ENCODE data around the gene TBL1XR1.

The TBL1XR1 gene

GRCh38 chr3:177197041-177197726, at the start of gene TBL1XR1:
Gene TBL1XR1, minus strand, starts transcription at chr3:177197482. Its CDS starts 132,505 bp downstream, at chr3:177064977.
- DNase-seq (ENCODE audit: low read depth in 2 of 2), result peak; percentile 72 to 75

DNA sequence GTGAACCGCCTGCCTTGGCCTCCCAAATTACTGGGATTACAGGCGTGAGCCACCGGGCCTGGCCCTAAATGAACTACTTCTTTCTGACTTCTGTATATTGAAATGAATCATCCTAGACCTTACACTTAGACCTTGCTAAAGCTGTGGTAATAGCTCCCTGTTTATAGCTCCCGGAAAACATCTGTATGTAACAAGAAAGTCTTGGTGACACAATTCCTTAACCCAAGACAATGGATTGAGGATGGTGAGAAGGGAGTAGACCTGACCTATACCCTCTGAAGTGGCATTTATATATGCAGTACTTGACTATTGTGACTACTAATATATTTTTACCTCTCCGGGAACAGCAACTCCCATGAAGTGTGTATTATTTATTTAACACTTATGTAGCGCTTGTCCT, 48.0 kb upstream of the TBL1XR1 start:
- no peak for DNase-seq (ENCODE audit: low read depth in 2 of 2)

DNA sequence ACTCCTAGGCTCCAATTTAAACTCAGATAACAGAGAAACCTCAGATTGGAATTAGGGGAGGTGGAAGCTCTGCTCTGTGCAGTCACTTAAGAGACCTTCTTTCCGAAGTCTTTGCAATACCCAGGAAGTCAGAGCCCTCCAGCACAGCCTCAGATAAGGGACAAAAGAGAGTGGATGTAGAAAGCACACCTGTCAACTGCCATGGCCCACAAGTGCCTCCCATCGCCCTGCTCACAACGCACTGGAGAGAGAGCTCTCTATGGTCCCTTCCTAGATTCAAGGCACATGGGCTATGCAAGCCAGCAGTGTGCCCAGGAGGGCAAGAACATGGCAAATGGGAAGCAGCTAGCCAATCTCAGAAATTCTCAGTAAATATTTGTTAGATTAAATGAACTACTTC, 47.3 kb upstream of the TBL1XR1 start:
- DNase-seq (ENCODE audit: low read depth in 2 of 2), result no peak

GRCh38 chr3:177238686-177239216, 41.5 kb upstream of the TBL1XR1 start:
- no peak for DNase-seq (ENCODE audit: low read depth in 2 of 2)

DNA sequence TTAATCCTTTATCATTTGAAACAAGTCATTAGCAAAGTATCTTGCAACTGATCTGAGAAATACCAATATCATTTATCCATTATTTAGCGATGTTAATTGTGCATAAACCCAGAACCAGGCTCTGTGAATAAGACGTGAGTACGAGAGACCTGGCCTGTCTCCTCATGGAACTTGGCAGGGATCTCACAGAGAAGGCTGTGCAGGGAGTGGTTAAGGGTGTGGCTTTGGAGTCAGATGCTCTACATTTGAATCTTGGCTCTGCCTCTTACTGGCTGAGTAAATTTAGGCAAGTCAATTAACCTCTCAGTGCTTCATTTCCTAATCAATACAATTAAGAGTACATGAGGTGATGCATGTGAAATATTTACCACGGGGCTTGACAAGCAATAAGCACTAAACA, 39.9 kb upstream of the TBL1XR1 start:
- DNase-seq (ENCODE audit: low read depth in 2 of 2), result no peak

GRCh38 chr3:177236704-177237103, 39.4 kb upstream of the TBL1XR1 start:
- DNase-seq (ENCODE audit: low read depth in 2 of 2), result no peak

DNA sequence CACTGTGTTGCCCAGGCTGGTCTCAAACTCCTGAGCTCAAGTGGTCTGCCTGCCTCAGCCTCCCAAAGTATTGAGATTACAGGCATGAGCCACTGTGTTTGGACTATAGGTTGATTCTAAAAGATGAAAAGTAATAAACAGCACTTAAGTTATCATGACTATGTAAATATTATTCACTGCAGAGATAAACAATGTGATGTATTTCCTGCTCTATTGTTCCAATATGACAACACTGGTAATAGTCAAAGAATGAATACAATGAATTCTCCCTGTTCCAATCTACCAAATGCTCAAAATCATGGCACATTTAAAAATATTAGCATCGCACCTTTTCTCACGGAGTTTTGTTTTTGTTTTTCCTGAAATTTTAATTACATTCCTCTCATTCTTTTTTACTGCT, 36.8 kb upstream of the TBL1XR1 start:
- DNase-seq (ENCODE audit: low read depth in 2 of 2), result no peak

DNA sequence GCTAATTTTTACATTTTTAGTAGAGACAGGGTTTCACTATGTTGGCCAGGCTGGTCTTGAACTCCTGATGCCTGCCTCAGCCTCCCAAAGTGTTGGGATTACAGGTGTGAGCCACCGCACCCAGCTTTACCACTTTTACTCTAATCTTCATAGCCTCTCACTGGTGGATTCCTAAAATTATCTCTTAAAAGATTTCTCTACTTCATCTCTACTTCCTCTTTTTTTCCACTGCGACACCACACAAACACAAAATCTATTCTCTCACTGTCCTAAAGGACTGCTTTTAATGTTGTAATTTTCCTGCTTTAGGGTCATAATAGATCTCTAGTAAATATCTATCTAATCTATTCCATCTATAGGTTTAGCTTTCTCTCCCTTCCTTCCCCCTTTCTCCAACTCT, 34.0 kb upstream of the TBL1XR1 start:
- DNase-seq (ENCODE audit: low read depth in 2 of 2), result no peak

DNA sequence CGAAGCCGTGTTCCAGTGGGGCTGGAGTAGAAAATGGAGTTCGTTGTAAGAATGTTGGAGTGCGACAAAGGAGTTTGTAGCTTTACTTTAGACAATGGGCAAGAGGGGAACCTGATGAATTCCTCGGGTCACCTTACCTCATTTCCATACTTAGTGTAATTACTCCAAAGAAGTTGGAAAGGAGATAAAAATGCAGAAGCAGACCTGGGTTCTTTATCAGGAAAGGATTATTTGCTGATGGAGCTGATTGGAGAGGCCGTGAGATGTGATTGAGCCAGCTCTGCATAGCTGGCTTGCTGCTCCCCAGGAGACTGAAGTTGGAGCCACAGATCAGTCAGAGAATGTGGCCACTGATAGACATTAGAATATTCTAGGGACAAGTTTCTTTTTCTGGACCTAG, 33.4 kb upstream of the TBL1XR1 start:
- DNase-seq (ENCODE audit: low read depth in 2 of 2), result no peak

DNA sequence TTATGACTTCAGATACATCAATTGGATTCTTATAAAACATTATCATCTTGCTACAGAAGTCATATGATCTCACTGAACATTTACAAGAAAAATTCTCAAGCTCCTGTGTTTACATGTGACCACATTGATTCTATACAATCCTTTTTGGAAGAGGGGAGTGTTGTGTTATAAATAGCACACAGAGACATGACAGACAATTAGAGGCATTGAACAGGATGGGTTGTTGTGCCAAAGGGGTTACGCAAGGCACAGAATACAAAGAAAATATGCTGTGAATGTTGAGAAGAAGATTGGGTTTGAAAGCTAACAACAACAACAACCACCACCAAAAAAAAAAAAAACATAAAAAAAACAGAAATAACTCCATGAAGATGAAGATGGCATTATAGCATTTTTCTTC, 32.5 kb upstream of the TBL1XR1 start:
- no peak for DNase-seq (ENCODE audit: low read depth in 2 of 2)

GRCh38 chr3:177228601-177229190, 31.4 kb upstream of the TBL1XR1 start:
- no peak for DNase-seq (ENCODE audit: low read depth in 2 of 2)

DNA sequence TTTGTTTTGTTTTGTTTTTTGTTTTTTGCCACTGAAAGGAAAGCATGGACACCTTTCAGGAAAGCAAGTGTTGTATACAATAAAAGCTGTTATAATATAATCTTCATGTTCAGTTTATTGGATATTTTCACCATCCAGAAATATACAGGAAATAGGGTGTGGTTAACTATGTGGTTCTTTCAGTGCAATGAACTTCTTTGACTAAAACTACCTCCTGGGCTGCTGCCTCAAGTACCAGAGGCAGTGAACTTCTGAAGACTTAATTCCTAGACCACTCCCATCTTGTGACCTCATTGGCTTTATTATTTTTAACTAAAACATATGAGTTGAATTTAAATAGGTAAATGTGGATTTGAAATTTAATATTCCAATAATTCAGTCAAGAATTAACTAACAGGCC, 27.1 kb upstream of the TBL1XR1 start:
- no peak for DNase-seq (ENCODE audit: low read depth in 2 of 2)

DNA sequence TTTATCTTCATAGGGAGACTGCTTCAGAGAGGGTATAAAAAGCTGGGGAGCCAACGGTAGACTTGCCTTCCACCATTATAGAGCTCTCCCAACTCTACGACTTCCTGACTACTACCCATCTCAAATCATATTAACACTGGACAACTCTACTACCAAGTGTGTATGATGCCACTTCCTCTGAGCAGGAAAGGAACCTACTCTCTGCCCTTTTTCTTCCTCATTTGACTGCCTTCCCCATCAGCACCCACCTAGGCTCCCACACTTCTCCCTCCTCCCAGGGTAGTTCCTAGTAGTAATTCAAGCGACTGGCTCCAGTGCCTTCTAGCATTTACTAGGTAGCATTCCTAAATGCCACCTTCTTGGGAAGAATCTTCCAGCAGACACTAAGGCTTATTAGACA, 24.5 kb upstream of the TBL1XR1 start:
- no peak for DNase-seq (ENCODE audit: low read depth in 2 of 2)

DNA sequence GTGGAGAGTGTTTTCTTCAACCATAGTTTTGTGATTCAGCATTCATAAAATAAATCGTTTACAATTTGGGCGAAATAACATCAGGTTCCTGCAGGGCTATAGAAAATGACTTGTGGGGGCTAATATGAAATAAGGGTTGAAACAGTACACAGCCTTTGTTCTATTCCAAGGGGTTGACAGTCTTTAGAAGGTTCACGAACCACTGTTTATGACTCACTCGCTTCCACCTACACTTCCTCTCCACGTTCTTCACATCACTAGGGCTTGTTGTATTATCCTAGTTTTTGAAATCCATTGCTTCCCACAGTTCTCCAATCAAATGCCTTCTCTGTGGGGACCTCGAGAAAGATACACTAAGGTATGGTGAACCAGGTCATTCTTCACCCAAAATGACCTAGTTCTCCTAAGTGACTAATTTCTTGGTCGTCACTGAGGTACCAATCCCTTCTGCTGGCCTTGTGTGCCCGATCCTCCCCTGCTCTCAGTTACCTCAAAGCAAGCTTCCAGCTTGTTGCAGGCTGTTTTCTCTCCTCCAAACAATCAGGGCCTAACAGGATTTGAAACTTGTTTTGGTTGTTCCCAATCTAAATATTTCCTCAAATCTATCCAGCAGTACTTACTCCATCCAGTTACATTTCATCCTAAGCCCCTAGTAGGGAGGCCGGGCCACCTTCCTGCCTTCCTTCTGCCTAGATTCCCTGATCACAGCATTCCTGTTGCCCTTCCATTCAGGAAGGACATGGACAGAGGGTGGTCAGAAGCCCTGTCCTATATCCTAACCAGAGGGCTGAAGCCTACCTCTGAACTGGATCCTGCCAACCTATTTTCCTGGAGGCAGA, 23.1 kb upstream of the TBL1XR1 start:
- no peak for DNase-seq (ENCODE audit: low read depth in 2 of 2)

DNA sequence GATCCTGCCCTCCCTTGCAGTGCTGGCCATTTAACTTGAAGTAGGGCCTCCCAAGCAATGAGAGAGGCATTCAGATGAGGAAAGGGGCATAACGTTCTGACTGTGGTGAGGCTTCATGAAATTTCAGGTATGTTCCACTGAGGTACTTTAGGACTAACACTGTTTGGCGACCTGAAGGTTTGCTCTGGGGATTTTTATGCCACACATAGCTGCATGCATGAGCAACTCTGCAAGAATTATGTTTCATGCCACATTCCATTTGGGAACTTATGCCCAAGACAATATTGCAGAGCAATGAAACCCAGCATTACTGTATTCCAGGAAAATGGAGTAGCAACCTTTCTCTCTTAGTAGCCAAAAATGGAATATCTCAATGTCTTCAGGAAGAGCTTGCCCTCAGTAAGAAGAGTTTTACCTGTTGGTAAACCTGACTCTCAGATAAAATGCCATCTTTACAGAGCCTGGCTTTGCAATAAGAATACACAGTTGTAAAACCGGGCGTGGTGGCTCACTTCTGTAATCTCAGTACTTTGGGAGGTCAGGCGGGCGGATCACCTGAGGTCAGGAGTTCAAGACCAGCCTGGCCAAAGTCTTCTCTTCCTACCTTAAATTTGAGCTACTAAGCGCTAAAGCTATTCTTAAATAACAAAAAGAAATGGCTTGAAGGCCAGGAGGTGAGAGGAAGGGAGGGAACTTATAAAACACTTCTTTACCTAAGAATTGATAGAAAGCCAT, 16.7 kb upstream of the TBL1XR1 start:
- DNase-seq (ENCODE audit: low read depth in 2 of 2), result no peak

DNA sequence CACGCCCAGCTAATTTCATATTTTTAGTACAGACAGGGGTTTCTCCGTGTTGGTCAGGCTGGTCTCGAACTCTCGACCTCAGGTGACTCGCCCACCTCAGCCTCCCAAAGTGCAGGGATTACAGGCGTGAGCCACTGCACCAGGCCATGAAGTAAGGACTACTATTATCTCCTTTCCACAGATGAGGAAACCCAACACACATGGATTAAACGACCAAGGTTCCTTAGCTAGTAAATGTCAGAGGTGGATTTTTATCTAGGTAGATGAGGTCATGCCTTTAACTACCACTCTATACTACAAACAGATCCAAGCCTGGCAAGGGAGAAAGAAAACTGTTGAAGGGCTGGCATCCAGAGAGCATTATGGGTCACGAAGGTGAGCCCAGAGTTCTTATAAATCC, 15.5 kb upstream of the TBL1XR1 start:
- DNase-seq (ENCODE audit: low read depth in 2 of 2), result no peak

GRCh38 chr3:177212278-177212610, 15.0 kb upstream of the TBL1XR1 start:
- DNase-seq (ENCODE audit: low read depth in 2 of 2), result no peak

DNA sequence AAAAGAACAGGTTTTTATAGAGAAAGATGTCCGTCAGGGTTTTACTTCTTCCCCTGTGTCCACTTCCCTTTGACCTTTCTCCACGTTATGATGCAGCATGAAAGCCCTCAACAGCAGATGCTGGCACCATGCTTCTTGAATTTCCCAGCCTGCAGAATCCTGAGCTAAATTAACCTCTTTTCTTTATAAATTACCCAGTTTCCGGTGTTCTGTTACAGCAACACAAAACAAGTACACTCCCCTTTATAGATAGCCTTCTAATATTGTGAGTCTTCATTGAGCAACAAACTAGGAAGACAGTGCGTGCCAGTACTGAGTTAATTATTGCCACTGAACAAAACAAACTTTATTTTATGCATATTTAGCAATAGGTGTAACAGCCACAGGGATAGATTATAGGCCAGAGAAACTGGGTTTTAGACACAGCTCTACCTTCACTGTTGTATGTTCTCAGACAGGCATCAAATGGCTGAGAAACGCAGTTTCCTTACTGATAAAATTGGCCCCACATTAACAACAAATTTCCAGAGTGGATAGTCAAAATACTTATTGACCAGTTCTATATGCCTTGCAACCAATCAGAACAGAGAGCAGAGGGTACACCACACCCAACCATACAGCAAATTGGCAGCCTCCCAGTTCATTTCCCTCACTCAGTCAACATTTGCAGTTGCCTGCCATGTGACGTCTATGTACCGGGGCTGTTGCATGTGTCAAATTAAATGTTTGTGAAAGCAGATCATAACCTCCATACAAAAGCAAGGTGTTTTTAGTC, 14.4 kb upstream of the TBL1XR1 start:
- no peak for DNase-seq (ENCODE audit: low read depth in 2 of 2)

GRCh38 chr3:177210744-177211502, 13.6 kb upstream of the TBL1XR1 start:
- no peak for DNase-seq (ENCODE audit: low read depth in 2 of 2)

GRCh38 chr3:177209509-177209908, 12.2 kb upstream of the TBL1XR1 start:
- DNase-seq (ENCODE audit: low read depth in 2 of 2), result no peak

- no peak for DNase-seq (ENCODE audit: low read depth in 2 of 2)
Measured at GRCh38 chr3:177208781-177209180, 11.5 kb upstream of the TBL1XR1 start.
